Measurements from ENCODE around the gene MPZL1.

MPZL1 gene

GRCh38 chr1:167721617-167722151 is at the start of gene MPZL1:
MPZL1 (plus strand) TSS chr1:167721982; CDS start chr1:167722152, 170 bp downstream.
- peak within 1 kb of the TSS; percentile 80 for H3K4me3 ChIP-seq (ENCODE audit: control insufficient read depth, low read depth, low read length)
- no peak for TF ChIP-seq CTCF (conservative IDR thresholded peaks at IDR 0.05; ENCODE audit: control insufficient read depth, insufficient read depth, low read depth, low read length)
- DNase-seq (ENCODE audit: low read depth), result peak; percentile 90

- no peak for DNase-seq (ENCODE audit: low read depth)
- no peak for TF ChIP-seq CTCF (conservative IDR thresholded peaks at IDR 0.05; ENCODE audit: control insufficient read depth, insufficient read depth, low read depth, low read length)
- H3K4me3 ChIP-seq (ENCODE audit: control insufficient read depth, low read depth, low read length), result no peak overlapping the region
Observed at GRCh38 chr1:167672831-167673230, 49.0 kb upstream of the MPZL1 start.

- H3K4me3 ChIP-seq (ENCODE audit: control insufficient read depth, low read depth, low read length), result no peak overlapping the region
- no peak for DNase-seq (ENCODE audit: low read depth)
- TF ChIP-seq CTCF (conservative IDR thresholded peaks at IDR 0.05; ENCODE audit: control insufficient read depth, insufficient read depth, low read depth, low read length), result no peak
Observed at GRCh38 chr1:167673265-167673664, 48.5 kb upstream of the MPZL1 start.

GRCh38 chr1:167674156-167674555 is 47.6 kb upstream of the MPZL1 start:
- no peak for DNase-seq (ENCODE audit: low read depth)
- no peak for TF ChIP-seq CTCF (conservative IDR thresholded peaks at IDR 0.05; ENCODE audit: control insufficient read depth, insufficient read depth, low read depth, low read length)
- no peak overlapping the region for H3K4me3 ChIP-seq (ENCODE audit: control insufficient read depth, low read depth, low read length)

GRCh38 chr1:167675440-167675839 is 46.3 kb upstream of the MPZL1 start:
- DNase-seq (ENCODE audit: low read depth), result no peak
- no peak for TF ChIP-seq CTCF (conservative IDR thresholded peaks at IDR 0.05; ENCODE audit: control insufficient read depth, insufficient read depth, low read depth, low read length)
- no peak overlapping the region for H3K4me3 ChIP-seq (ENCODE audit: control insufficient read depth, low read depth, low read length)

GRCh38 chr1:167676205-167676915 is 45.4 kb upstream of the MPZL1 start:
- DNase-seq (ENCODE audit: low read depth), result no peak
- H3K4me3 ChIP-seq (ENCODE audit: control insufficient read depth, low read depth, low read length), result no peak overlapping the region
- no peak for TF ChIP-seq CTCF (conservative IDR thresholded peaks at IDR 0.05; ENCODE audit: control insufficient read depth, insufficient read depth, low read depth, low read length)

Data from fibroblast of mammary gland (primary cell).